Lower lobe of right lung (tissue), 2 donors: ENCODE results near the gene NOL7. TPM values are rescaled to one million over a fixed set of nuclear protein-coding genes. Genes with fewer than 3 reads are reported as not detected.

Source experiments
- ATAC-seq, 2 donors: fragments of 200-7000 bp; cut with Tn5 transposase; one replicate each; pipeline ENCODE4 v1.9.1; 2020 to 2022; ENCODE audit warnings: mild to moderate bottlenecking in 2 of 2, moderate library complexity in 2 of 2
- DNase-seq: peaks from one replicate; pipeline ENCODE4 v3.0.0-alpha.2; 2020
- H3K27ac ChIP-seq: fragments of 200-600 bp; one replicate; pipeline ENCODE4 v1.8.0; 2022
- H3K27me3 ChIP-seq: fragments of 200-600 bp; one replicate; pipeline ENCODE4 v1.8.0; 2022; ENCODE audit warnings: low read depth
- H3K36me3 ChIP-seq: fragments of 200-600 bp; one replicate; pipeline ENCODE4 v1.8.0; 2022; ENCODE audit warnings: mild to moderate bottlenecking
- H3K4me1 ChIP-seq: fragments of 200-600 bp; one replicate; pipeline ENCODE4 v1.8.0; 2022
- H3K4me3 ChIP-seq: fragments of 200-600 bp; one replicate; pipeline ENCODE4 v1.8.0; 2022; ENCODE audit warnings: mild to moderate bottlenecking
- H3K9me3 ChIP-seq: fragments of 200-600 bp; one replicate; pipeline ENCODE4 v1.8.0; 2022
- CTCF ChIP-seq: fragments of 200-600 bp; IDR thresholded peaks from one replicate; pipeline ENCODE4 v1.8.0; 2022; ENCODE audit warnings: antibody characterized with exemption, mild to moderate bottlenecking
- intact Hi-C: fragments of 100-400 bp; cut with DNase I; formaldehyde crosslinking; loops from one replicate; pipeline ENCODE4 v1.11.0; 2022
- total RNA-seq: library from RNA; stranded (reverse); fragmentation: NEBNext Ultra II Directional; extraction: Animal tissue kit (Norgen Biotek cat#: 25700); gene quantifications from one replicate; pipeline ENCODE4 v1.2.1, GENCODE V29; 2021
- donor health status: DM: no; HTN: yes; CAD: no; lungs with severe emphysema.

NOL7 gene
- total RNA-seq, 1 donor from 2014 or later = 49.3 TPM

- Histone ChIP-seq H3K9me3 (no peaks in the 10 kb centered on the region), H3K27ac (no peak overlapping the region), H3K4me1 (peaks cover 15% of the 10 kb centered on the region), H3K4me3 (no peak overlapping the region), H3K27me3 (no peaks in the 10 kb centered on the region), H3K36me3 (peaks cover 11% of the 10 kb centered on the region)
- ATAC-seq (no peak), DNase-seq (no peak)
- intact Hi-C loops = no loop called here
- TF ChIP-seq CTCF = no peak
Observed at GRCh38 chr6:13576017-13576416, 39.1 kb upstream of the NOL7 start.

GRCh38 chr6:13577926-13578325 is 37.2 kb upstream of the NOL7 start:
- Histone ChIP-seq H3K4me1 (peaks cover 15% of the 10 kb centered on the region), H3K9me3 (no peaks in the 10 kb centered on the region), H3K27me3 (no peaks in the 10 kb centered on the region), H3K4me3 (no peak overlapping the region), H3K36me3 (peaks cover 15% of the 10 kb centered on the region), H3K27ac (no peak overlapping the region)
- intact Hi-C loops = no loop called here
- DNase-seq (no peak), ATAC-seq (no peak)
- TF ChIP-seq CTCF = no peak

GRCh38 chr6:13579911-13580310 is 35.2 kb upstream of the NOL7 start:
- Histone ChIP-seq H3K4me1 (peaks cover 7% of the 10 kb centered on the region), H3K27me3 (no peaks in the 10 kb centered on the region)

GRCh38 chr6:13581700-13582229 is 33.4 kb upstream of the NOL7 start:
- Histone ChIP-seq H3K36me3 (peaks cover 31% of the 10 kb centered on the region), H3K9me3 (no peaks in the 10 kb centered on the region), H3K27me3 (no peaks in the 10 kb centered on the region), H3K27ac (no peak overlapping the region), H3K4me3 (no peak overlapping the region), H3K4me1 (no peaks in the 10 kb centered on the region)
- ATAC-seq = peak; percentile 67 to 71
- no peak for TF ChIP-seq CTCF
- DNase-seq = no peak
- intact Hi-C loops = no loop called here

More at GRCh38 chr6:13579911-13580310, 35.2 kb upstream of the NOL7 start:
- DNase-seq = no peak
- no peak for ATAC-seq
- intact Hi-C loops = no loop called here
- no peak for TF ChIP-seq CTCF
- H3K36me3 ChIP-seq = peaks cover 25% of the 10 kb centered on the region
- no peak overlapping the region for H3K4me3 ChIP-seq
- no peaks in the 10 kb centered on the region for H3K9me3 ChIP-seq
- no peak overlapping the region for H3K27ac ChIP-seq

- no peaks in the 10 kb centered on the region for H3K4me1 ChIP-seq
- DNase-seq (no peak), ATAC-seq (no peak)
- no peak for TF ChIP-seq CTCF
- no peak overlapping the region for H3K27ac ChIP-seq
- intact Hi-C loops = no loop called here
- no peak overlapping the region for H3K4me3 ChIP-seq
- no peaks in the 10 kb centered on the region for H3K9me3 ChIP-seq
- no peaks in the 10 kb centered on the region for H3K27me3 ChIP-seq
- H3K36me3 ChIP-seq = peaks cover 51% of the 10 kb centered on the region
Observed at GRCh38 chr6:13586603-13587542, 28.3 kb upstream of the NOL7 start.
